Measurements from ENCODE around the gene ATXN3L. TPM values are rescaled to one million over a fixed set of nuclear protein-coding genes. Genes with fewer than 3 reads are reported as not detected.

ATXN3L gene
- total RNA-seq, 1 donor = not detected

DNA sequence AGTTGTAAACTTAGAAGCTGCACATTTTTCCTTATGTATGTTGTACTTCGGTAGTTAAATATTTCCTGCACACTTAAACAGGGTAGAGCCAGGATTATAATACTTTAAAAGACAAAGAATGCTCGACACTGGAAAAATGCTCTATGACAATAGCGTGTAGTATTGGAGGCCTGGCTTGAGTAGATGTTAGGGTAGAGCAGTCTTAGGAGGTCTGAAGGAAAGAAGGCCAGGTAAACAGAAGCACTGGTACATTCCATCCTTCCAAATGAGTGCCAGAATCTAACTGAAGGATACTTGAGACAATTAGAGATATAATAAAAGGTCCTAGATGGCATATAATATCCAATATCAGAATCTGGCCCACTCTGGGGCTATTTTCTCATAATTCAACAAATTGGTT, 42.3 kb downstream of the ATXN3L start:
- TF ChIP-seq, protein P1, sequence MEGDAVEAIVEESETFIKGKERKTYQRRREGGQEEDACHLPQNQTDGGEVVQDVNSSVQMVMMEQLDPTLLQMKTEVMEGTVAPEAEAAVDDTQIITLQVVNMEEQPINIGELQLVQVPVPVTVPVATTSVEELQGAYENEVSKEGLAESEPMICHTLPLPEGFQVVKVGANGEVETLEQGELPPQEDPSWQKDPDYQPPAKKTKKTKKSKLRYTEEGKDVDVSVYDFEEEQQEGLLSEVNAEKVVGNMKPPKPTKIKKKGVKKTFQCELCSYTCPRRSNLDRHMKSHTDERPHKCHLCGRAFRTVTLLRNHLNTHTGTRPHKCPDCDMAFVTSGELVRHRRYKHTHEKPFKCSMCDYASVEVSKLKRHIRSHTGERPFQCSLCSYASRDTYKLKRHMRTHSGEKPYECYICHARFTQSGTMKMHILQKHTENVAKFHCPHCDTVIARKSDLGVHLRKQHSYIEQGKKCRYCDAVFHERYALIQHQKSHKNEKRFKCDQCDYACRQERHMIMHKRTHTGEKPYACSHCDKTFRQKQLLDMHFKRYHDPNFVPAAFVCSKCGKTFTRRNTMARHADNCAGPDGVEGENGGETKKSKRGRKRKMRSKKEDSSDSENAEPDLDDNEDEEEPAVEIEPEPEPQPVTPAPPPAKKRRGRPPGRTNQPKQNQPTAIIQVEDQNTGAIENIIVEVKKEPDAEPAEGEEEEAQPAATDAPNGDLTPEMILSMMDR (IDR thresholded peaks at IDR 0.05; ENCODE audit: insufficient read depth, low read length) = no peak
- H3K4me3 ChIP-seq (ENCODE audit: low read depth, low read length) = no peak overlapping the region
- no peak for DNase-seq (ENCODE audit: low read depth)

DNA sequence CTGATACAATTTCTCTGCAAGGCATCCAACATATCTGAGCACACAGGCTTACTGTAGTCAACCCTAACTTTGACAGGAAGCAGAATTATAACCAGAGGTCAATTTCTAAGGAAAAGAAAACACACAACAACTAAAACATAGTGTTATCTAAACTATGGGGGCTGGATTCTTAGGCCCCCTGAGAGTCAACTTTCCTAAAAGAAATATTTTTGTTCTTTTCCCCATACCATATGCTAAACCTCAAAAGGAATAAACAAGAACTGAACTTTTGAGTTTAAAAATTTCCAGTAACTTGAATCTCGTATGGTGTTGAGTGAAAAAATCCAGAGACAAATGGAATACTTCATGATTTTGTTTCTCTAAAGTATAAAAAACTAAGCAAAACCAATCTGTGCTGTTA, 42.9 kb downstream of the ATXN3L start:
- no peak overlapping the region for H3K4me3 ChIP-seq (ENCODE audit: low read depth, low read length)
- DNase-seq (ENCODE audit: low read depth) = no peak
- TF ChIP-seq, protein P1 (IDR thresholded peaks at IDR 0.05; ENCODE audit: insufficient read depth, low read length) = no peak

DNA sequence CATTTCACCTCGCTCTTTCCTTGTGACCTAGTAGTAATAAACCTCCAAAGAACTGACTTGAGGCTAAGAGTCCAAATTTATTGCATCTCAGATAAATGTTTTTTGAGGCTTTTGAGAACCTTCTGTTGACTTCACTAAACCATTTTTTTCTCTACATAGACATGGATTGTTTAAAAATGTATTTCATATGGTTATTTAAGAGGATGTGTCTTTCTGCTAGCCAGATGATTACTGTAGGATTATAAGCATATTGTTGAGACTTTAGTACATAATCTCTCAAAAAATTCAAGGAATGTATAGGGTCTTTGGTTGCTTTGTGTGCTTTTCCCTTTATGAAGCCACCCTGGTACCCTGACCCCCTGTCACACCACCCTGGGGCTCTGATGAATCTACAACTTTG, 44.8 kb downstream of the ATXN3L start:
- no peak overlapping the region for H3K4me3 ChIP-seq (ENCODE audit: low read depth, low read length)
- DNase-seq (ENCODE audit: low read depth) = no peak

DNA sequence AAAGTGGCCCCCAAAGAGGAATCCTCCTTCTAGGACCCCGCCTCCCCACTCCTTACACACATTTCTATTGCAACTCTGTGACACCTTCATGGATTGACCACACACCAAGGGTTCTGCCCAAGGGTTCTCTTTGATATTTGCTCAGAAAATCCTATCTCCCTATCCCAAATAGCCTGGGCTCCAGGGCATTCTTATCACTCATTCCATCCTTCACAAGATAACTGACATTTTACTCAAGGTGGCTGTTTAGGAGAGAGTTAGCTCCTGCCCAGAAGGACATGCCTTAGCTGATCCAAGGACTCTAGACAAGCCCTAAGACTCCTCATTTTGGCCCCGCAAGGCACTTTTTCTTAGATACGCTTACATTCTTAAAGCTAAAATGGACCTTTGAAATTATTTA, 47.4 kb downstream of the ATXN3L start:
- TF ChIP-seq, protein P1 (IDR thresholded peaks at IDR 0.05; ENCODE audit: insufficient read depth, low read length) = no peak
- H3K4me3 ChIP-seq (ENCODE audit: low read depth, low read length) = no peak overlapping the region

More for the DNA sequence above, 44.8 kb downstream of the ATXN3L start:
- TF ChIP-seq, protein P1 (IDR thresholded peaks at IDR 0.05; ENCODE audit: insufficient read depth, low read length) = no peak

DNA sequence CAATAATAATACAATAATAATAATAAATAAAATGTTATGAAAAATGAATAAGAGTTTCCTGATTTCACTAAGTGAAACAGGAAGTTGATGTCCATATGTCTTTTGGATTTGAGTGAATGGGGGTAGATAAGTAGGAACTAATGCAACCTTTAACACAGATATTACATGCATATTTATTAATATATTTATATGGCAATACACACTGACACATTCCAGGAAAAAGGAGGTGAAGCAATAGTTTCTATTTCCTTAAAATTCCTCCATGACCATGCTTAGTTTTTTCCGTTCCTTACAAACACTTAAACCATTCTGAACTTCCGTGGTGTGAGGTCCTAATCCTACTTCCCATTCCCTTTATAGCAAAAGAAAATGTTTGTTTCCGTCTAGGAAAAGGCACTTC, 48.3 kb downstream of the ATXN3L start:
- no peak for DNase-seq (ENCODE audit: low read depth)
- TF ChIP-seq, protein P1 (IDR thresholded peaks at IDR 0.05; ENCODE audit: insufficient read depth, low read length) = no peak
- no peak overlapping the region for H3K4me3 ChIP-seq (ENCODE audit: low read depth, low read length)

More for the DNA sequence above, 47.4 kb downstream of the ATXN3L start:
- DNase-seq (ENCODE audit: low read depth) = no peak

DNA sequence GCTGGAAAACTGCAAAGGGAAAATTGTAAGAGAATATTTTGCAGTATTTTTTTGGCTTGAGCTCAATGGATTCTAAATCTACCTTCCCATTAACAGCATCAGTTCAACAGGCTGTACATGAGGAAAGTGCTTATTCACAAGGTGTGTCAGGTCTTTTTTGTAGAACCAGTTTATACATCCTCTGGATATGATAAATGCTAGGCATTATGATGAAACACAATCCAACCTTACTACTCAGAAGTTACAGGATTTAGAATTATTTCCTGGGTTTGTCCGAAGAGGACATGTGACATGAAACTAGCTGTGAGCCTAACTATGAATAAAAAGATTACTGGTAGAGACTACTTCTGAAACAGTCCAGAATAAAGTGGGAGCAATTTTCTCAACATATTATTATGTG, 49.5 kb downstream of the ATXN3L start:
- no peak overlapping the region for H3K4me3 ChIP-seq (ENCODE audit: low read depth, low read length)
- TF ChIP-seq, protein P1 (IDR thresholded peaks at IDR 0.05; ENCODE audit: insufficient read depth, low read length) = no peak
- DNase-seq (ENCODE audit: low read depth) = no peak

DNA sequence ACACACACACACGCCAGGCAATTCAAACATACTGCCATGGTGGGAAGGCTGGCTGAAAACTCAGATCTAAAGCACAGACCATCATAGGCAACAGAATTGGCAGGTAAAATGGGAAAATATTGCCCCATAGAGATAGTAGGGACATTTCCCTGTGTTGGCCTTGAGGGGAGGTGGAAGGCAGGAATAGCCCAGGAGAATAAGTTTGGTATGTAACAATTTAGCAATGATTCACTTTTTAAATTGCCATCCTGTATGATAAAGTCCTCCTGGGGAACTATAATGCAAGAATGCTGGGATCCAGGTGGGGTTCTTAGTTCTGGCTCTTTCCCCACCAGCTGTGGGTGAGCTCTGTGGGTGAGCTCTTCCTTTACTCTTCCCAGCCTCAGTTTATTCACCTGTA, 51.0 kb downstream of the ATXN3L start:
- DNase-seq (ENCODE audit: low read depth) = no peak
- no peak overlapping the region for H3K4me3 ChIP-seq (ENCODE audit: low read depth, low read length)
- TF ChIP-seq, protein P1 (IDR thresholded peaks at IDR 0.05; ENCODE audit: insufficient read depth, low read length) = no peak
